Stimulated activated CD8-positive, alpha-beta memory T cell treated with anti-CD3 and anti-CD28 coated beads, Interleukin-7, amount 100 ng/mL, for 24 hours (primary cell): ENCODE data around the gene CFD.

Experiments
- DNase-seq: peaks from one replicate; pipeline ENCODE4 v3.0.0-alpha.2; 2020; ENCODE audit warnings: low read depth

The CFD gene

GRCh38 chr19:906480-906879, 47.0 kb downstream of the CFD start:
- DNase-seq, result no peak

DNA sequence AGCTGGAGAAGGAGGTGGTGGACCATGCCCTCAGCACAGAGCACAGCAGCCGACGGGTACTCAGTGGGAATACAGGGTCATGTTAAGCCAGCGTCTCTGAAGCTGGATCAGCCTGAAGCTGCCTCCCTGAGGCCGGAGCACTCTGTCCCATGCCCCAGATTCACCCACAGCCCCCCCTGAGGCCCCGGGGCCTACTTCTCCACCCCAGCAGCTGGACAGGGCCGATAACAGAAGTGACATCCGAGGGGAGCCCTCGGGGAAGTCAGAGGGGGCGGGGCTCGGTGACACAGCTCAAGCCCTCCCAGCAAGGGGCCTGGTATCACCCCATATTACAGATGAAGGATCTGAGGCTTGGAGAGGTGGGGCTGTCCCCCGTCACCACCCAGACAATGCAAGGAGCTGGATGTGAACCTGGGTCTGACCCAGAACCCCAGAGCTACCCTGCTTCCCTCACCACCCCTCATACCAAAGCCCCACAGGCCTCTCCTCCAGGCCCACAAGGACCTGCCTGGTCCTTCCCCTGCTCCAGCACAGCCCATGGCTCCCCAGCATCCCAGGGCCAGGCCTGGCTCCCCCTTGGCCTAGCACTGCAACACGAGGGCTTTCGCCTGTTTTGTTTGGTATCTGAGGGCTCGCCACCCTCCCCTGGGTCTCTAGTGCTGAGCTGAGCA, 47.9 kb downstream of the CFD start:
- no peak for DNase-seq

GRCh38 chr19:911197-912033, 52.0 kb downstream of the CFD start:
- DNase-seq, result no peak

GRCh38 chr19:912181-913079, 53.0 kb downstream of the CFD start:
- DNase-seq, result no peak
